Measurements from ENCODE around the gene SH3GL2.

GRCh38 chr9:17556255-17556654 is 22.6 kb upstream of the SH3GL2 start:
- TF ChIP-seq POLR2A (IDR thresholded peaks at IDR 0.05) (no peak), CTCF (IDR thresholded peaks at IDR 0.05) (no peak)

Data from thyroid gland (tissue), 4 donors.